GM23338 (cell line): ENCODE data around the gene CHST11. TPM values are rescaled to one million over a fixed set of nuclear protein-coding genes. Genes with fewer than 3 reads are reported as not detected.

Source experiments
- EZH2 ChIP-seq: fragments of 200-600 bp; sonication (generic); IDR thresholded peaks from one replicate; pipeline ENCODE4 v1.8.0; 2017; ENCODE audit warnings: antibody characterized with exemption, mild to moderate bottlenecking, low read depth; ENCODE audit not compliant: unreplicated experiment
- EZH2phosphoT487 ChIP-seq: fragments of 200-600 bp; sonication (generic); IDR thresholded peaks from one replicate; pipeline ENCODE4 v1.8.1; 2018; ENCODE audit warnings: antibody characterized with exemption; ENCODE audit not compliant: unreplicated experiment
- NANOG ChIP-seq: IDR thresholded peaks from 2 replicates; pipeline ENCODE4 v1.6.1; 2016; ENCODE audit warnings: antibody characterized with exemption, borderline replicate concordance
- polyA plus RNA-seq: library from polyadenylated mRNA; unstranded; fragments of >200 nt; fragmentation: Nextera tagmentation; extraction: Ambion mirVana; gene quantifications from 2 replicates; pipeline ENCODE4 v1.2.1, GENCODE V29; 2016
- total RNA-seq: library from RNA; depleted of rRNA; stranded (reverse); fragments of >200 nt; shearing (Covaris generic); gene quantifications from 2 replicates; pipeline ENCODE4 v1.2.3, GENCODE V29; 2014
- TF ChIP-seq, protein P1 (sequence below): fragments of 250-450 bp; sonication (Bioruptor Pico); IDR thresholded peaks from 2 replicates; pipeline ENCODE4 v1.5.0; 2020; ENCODE audit warnings: mild to moderate bottlenecking, moderate library complexity
- TF ChIP-seq, protein P2 (sequence below): IDR thresholded peaks from one replicate; pipeline ENCODE4 v1.6.1; 2018; ENCODE audit warnings: antibody characterized with exemption; ENCODE audit not compliant: unreplicated experiment
- TF ChIP-seq, protein P3 (sequence below), 2 experiments: fragments of 200-600 bp in 1 of 2; sonication (generic) in 1 of 2; conservative IDR thresholded peaks; 2 replicates each; pipeline versions ENCODE4 v1.5.1 to v1.6.1; 2016 to 2017; ENCODE audit warnings: antibody characterized with exemption in 2 of 2, low read depth in 2 of 2, mild to moderate bottlenecking in 2 of 2, moderate library complexity in 1 of 2

Gene CHST11
- total and polyA plus RNA-seq, 2 experiments from 2014 or later, result 7.7 to 25.7 TPM

DNA sequence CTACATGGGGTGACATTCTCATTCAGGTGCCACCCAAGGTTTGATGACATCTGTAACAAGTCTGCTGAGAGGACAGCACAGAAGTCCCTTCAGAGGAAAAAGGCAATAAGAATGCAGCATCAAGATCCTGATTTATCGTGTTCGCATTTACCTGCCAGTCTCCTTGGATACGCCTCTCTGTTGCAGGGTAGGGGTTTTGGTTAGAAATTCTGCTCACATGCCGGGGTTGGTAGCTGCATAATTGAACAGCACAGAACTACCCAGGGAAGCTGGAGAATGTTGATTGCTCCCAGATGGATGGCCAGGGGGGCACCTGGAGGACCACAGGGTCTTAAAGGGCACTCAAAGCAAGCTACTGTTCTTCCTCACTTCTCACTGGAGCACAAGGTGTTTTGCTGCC, 31.1 kb upstream of the CHST11 start (continued):
- TF ChIP-seq, protein P1, sequence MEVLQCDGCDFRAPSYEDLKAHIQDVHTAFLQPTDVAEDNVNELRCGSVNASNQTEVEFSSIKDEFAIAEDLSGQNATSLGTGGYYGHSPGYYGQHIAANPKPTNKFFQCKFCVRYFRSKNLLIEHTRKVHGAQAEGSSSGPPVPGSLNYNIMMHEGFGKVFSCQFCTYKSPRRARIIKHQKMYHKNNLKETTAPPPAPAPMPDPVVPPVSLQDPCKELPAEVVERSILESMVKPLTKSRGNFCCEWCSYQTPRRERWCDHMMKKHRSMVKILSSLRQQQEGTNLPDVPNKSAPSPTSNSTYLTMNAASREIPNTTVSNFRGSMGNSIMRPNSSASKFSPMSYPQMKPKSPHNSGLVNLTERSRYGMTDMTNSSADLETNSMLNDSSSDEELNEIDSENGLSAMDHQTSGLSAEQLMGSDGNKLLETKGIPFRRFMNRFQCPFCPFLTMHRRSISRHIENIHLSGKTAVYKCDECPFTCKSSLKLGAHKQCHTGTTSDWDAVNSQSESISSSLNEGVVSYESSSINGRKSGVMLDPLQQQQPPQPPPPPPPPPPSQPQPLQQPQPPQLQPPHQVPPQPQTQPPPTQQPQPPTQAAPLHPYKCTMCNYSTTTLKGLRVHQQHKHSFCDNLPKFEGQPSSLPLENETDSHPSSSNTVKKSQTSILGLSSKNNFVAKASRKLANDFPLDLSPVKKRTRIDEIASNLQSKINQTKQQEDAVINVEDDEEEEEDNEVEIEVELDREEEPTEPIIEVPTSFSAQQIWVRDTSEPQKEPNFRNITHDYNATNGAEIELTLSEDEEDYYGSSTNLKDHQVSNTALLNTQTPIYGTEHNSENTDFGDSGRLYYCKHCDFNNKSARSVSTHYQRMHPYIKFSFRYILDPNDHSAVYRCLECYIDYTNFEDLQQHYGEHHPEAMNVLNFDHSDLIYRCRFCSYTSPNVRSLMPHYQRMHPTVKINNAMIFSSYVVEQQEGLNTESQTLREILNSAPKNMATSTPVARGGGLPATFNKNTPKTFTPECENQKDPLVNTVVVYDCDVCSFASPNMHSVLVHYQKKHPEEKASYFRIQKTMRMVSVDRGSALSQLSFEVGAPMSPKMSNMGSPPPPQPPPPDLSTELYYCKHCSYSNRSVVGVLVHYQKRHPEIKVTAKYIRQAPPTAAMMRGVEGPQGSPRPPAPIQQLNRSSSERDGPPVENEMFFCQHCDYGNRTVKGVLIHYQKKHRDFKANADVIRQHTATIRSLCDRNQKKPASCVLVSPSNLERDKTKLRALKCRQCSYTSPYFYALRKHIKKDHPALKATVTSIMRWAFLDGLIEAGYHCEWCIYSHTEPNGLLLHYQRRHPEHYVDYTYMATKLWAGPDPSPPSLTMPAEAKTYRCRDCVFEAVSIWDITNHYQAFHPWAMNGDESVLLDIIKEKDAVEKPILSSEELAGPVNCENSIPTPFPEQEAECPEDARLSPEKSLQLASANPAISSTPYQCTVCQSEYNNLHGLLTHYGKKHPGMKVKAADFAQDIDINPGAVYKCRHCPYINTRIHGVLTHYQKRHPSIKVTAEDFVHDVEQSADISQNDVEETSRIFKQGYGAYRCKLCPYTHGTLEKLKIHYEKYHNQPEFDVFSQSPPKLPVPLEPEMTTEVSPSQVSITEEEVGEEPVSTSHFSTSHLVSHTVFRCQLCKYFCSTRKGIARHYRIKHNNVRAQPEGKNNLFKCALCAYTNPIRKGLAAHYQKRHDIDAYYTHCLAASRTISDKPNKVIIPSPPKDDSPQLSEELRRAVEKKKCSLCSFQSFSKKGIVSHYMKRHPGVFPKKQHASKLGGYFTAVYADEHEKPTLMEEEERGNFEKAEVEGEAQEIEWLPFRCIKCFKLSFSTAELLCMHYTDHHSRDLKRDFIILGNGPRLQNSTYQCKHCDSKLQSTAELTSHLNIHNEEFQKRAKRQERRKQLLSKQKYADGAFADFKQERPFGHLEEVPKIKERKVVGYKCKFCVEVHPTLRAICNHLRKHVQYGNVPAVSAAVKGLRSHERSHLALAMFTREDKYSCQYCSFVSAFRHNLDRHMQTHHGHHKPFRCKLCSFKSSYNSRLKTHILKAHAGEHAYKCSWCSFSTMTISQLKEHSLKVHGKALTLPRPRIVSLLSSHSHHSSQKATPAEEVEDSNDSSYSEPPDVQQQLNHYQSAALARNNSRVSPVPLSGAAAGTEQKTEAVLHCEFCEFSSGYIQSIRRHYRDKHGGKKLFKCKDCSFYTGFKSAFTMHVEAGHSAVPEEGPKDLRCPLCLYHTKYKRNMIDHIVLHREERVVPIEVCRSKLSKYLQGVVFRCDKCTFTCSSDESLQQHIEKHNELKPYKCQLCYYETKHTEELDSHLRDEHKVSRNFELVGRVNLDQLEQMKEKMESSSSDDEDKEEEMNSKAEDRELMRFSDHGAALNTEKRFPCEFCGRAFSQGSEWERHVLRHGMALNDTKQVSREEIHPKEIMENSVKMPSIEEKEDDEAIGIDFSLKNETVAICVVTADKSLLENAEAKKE (CRISPR knock-in tag), result no peak
- no peak for TF ChIP-seq EZH2phosphoT487
- TF ChIP-seq, protein P2, sequence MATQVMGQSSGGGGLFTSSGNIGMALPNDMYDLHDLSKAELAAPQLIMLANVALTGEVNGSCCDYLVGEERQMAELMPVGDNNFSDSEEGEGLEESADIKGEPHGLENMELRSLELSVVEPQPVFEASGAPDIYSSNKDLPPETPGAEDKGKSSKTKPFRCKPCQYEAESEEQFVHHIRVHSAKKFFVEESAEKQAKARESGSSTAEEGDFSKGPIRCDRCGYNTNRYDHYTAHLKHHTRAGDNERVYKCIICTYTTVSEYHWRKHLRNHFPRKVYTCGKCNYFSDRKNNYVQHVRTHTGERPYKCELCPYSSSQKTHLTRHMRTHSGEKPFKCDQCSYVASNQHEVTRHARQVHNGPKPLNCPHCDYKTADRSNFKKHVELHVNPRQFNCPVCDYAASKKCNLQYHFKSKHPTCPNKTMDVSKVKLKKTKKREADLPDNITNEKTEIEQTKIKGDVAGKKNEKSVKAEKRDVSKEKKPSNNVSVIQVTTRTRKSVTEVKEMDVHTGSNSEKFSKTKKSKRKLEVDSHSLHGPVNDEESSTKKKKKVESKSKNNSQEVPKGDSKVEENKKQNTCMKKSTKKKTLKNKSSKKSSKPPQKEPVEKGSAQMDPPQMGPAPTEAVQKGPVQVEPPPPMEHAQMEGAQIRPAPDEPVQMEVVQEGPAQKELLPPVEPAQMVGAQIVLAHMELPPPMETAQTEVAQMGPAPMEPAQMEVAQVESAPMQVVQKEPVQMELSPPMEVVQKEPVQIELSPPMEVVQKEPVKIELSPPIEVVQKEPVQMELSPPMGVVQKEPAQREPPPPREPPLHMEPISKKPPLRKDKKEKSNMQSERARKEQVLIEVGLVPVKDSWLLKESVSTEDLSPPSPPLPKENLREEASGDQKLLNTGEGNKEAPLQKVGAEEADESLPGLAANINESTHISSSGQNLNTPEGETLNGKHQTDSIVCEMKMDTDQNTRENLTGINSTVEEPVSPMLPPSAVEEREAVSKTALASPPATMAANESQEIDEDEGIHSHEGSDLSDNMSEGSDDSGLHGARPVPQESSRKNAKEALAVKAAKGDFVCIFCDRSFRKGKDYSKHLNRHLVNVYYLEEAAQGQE, result no peak
- TF ChIP-seq, protein P3, sequence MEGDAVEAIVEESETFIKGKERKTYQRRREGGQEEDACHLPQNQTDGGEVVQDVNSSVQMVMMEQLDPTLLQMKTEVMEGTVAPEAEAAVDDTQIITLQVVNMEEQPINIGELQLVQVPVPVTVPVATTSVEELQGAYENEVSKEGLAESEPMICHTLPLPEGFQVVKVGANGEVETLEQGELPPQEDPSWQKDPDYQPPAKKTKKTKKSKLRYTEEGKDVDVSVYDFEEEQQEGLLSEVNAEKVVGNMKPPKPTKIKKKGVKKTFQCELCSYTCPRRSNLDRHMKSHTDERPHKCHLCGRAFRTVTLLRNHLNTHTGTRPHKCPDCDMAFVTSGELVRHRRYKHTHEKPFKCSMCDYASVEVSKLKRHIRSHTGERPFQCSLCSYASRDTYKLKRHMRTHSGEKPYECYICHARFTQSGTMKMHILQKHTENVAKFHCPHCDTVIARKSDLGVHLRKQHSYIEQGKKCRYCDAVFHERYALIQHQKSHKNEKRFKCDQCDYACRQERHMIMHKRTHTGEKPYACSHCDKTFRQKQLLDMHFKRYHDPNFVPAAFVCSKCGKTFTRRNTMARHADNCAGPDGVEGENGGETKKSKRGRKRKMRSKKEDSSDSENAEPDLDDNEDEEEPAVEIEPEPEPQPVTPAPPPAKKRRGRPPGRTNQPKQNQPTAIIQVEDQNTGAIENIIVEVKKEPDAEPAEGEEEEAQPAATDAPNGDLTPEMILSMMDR (conservative IDR thresholded peaks at IDR 0.05; ENCODE audit: low read depth in 2 of 2), result no peak
- no peak for TF ChIP-seq NANOG
- TF ChIP-seq EZH2, result no peak
